Activated CD4-positive, alpha-beta T cell treated with anti-CD3 and anti-CD28 coated beads, Interleukin-2, amount 50 U/mL, for 16 hours (primary cell): Measurements from ENCODE around the gene MED1.
"Not testable (repeated sequence)": the region's sequence is repeated elsewhere in the genome, so short reads cannot be mapped to it uniquely, and the experiment has no call there.

Experiments
- DNase-seq: peaks from one replicate; pipeline ENCODE4 v3.0.0-alpha.2; 2020

MED1 gene, protein sequence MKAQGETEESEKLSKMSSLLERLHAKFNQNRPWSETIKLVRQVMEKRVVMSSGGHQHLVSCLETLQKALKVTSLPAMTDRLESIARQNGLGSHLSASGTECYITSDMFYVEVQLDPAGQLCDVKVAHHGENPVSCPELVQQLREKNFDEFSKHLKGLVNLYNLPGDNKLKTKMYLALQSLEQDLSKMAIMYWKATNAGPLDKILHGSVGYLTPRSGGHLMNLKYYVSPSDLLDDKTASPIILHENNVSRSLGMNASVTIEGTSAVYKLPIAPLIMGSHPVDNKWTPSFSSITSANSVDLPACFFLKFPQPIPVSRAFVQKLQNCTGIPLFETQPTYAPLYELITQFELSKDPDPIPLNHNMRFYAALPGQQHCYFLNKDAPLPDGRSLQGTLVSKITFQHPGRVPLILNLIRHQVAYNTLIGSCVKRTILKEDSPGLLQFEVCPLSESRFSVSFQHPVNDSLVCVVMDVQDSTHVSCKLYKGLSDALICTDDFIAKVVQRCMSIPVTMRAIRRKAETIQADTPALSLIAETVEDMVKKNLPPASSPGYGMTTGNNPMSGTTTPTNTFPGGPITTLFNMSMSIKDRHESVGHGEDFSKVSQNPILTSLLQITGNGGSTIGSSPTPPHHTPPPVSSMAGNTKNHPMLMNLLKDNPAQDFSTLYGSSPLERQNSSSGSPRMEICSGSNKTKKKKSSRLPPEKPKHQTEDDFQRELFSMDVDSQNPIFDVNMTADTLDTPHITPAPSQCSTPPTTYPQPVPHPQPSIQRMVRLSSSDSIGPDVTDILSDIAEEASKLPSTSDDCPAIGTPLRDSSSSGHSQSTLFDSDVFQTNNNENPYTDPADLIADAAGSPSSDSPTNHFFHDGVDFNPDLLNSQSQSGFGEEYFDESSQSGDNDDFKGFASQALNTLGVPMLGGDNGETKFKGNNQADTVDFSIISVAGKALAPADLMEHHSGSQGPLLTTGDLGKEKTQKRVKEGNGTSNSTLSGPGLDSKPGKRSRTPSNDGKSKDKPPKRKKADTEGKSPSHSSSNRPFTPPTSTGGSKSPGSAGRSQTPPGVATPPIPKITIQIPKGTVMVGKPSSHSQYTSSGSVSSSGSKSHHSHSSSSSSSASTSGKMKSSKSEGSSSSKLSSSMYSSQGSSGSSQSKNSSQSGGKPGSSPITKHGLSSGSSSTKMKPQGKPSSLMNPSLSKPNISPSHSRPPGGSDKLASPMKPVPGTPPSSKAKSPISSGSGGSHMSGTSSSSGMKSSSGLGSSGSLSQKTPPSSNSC (N-terminal part only)

DNA sequence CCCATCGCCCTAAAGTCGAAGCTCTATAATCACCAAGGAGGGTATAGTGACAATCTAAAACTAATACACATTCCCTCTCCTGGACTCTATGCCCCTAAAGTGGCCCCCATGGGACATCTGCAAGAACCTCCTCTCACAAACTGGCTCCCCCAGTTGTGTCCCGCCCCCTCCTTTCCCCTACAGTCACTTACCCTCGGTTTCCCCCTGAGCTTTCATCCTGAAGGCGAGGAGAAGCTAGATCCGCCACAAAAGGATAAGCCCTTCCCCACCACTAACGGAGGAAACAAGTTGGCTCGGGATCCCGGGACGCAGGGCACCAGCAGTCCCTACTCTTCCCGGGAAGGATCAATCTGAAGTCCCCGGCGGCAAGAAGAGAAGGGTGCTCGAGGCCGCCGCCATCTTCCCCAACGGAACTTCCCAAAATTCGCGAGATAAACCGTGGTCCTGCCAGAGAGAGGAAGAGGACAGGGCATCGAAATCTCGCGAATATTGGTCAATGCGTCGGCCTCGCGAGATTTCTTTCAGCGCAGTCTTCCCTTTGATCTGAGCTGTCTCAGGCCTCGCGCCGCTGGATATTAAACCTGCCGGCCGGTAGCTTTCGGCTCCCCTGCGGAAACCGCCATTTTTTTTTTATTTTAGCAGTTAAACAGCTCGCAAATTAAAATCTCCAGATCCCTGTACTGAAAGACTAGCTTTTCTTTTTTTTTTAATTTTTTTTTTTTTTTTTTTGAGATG, at the start of gene MED1:
MED1 (minus strand) TSS at position 417 of the 735 bp plus-strand sequence; CDS start at position 216, 201 bp downstream.
- DNase-seq, result peak; percentile 98

DNA sequence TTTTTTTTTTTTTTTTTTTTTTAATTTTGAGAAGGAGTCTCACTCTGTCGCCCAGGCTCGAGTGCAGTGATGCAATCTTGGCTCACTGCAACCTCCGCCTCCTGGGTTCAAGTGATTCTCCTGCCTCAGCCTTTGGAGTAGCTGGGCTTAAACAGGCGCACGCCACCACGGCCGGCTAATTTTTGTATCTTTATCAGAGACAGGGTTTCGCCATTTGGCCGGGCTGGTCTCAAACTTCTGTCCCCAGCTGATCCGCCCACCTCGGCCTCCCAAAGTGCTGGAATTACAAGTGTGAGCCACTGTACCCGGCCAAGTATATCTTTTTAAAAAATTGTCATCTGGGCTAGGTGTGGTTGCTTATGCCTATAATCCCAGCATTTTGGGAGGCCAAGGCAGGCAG, 45.9 kb upstream of the MED1 start:
- DNase-seq, result not testable (repeated sequence)

DNA sequence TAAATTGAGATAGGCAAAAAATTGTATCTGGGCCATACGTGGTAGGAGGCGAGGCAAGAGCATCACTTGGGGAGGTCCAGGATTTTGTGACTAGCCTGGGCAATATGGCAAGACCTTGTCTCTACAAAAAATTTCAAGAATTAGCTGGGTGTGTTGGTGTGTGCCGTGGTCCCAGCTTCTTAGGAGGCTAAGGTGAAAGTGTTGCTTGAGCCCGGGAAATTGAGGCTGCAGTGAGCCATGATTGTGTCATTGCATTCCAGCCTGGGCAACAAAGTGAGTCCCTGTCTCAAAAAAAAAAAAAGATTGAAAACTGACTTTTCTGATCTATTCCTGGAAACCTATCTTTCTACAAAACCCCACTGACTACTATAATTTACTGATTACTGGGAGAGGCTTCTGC, 36.9 kb upstream of the MED1 start:
- no peak for DNase-seq

DNA sequence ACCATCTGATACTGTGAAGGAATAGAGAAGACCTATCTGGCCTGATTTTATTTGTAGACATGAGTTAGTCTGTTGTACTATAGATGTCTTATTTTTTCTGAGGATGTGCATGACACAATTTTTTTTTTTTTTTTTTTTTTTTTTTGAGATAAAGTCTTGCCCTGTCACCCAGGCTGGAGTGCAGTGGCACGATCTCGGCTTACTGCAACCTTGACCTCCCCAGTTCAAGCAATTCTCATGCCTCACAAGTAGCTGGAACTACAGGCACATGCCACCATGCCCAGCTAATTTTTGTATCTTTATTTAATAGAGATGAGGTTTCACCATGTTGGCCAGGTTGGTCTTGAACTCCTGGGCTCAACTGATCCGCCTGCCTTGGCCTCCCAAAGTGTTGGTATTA, 36.4 kb upstream of the MED1 start:
- not testable (repeated sequence) for DNase-seq

DNA sequence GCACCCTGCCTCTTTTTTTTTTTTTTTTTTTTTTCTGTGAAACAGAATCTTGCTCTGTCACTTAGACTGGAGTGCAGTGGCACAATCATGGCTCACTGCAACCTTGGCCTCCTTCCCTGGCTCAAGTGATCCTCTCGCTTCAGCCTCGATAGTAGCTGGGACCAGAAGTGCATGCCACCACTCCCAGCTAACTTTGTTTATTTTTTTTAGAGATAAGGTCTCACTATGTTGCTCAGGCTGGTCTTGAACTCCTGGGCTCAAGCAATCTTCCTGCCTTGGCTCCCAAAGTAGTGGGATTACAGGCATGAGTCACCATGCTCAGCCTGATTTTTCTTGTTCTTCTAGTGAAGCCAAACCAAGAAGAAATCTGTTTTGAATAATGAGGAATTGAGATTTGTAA, 35.2 kb upstream of the MED1 start:
- no peak for DNase-seq

DNA sequence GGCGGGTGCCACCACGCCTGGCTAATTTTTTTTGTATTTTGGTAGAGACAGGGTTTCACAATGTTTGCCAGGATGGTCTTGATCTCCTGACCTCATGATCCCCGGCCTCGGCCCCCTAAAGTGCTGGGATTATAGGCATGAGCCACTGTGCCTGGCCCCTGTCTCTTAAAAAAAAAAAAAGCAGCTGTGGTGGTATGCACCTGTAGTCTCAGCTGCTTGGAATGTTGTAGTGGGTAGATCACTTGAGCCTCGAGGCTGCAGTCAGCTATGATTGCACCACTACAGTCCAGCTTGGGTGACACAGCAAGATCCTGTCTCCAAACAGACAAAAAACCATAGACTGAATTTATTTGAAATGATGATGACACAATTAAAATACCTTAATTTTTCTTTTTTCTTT, 34.5 kb upstream of the MED1 start:
- DNase-seq, result no peak

DNA sequence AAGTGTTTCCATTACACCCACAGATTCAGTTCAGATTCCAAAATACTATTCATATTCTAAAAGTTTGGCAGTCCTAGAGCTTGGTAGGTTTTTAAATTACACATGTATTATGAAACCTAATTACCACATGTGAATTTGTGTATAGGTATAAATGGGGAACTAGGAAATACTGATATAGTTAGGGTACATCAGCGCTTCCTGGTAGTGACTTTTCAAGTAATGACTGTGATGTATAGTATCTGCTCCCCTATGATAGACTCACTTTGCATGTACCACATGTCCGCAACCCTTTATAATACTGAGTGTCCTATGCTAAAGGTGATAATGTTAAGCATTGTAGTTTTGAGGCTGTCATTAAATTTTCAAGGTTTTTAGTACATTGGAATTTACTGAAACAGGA, 33.1 kb upstream of the MED1 start:
- no peak for DNase-seq

DNA sequence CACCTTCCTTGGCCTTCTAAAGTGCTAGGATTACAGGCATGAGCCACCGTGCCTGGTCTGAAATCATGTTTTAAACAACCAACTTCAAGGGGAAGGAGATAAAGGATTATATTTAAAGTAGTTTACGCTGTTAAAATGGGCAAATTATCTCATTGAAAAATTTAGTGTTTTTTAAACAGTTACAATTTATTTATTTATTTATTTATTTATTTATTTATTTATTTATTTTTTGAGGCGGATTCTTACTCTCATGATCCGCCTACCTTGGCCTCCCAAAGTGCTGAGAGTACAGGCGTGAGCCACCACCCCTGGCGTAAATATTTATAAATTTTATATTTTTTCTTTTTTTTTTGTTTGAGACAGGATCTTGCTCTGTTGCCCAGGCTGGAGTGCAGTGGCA, 32.4 kb upstream of the MED1 start:
- no peak for DNase-seq

DNA sequence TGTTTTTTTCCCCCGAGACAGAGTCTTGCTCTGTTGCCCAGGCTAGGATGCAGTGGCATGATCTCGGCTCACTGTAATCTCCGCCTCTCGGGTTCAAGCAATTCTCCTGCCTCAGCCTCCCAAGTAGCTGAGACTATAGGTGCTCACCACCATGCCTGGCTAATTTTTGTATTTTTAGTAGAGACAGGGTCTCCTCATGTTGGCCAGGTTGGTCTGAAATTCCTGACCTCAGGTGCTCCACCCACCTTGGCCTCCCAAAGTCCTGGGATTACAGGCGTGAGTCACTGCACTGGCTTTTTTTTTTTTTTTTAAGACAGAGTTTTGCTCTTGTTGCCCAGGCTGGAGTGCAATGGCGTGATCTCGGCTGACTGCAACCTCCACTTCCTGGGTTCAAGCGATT, 28.6 kb upstream of the MED1 start:
- not testable (repeated sequence) for DNase-seq

DNA sequence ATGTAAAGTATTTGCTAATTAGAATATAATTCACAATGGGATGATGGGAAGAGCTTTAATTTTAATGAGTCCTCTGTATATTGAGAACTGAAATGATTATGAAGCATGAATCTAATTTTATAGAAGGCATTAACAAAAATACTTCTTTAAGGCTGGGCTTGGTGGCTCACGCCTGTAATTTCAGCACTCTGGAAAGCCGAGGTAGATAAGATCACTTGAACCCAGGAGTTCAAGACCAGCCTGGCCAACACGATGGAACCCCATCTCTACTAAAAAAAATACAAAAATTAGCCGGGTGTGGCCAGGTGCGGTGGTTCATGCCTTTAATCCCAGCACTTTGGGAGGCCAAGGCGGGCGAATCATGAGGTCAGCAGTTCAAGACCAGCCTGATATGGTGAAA, 22.2 kb upstream of the MED1 start:
- DNase-seq, result no peak

DNA sequence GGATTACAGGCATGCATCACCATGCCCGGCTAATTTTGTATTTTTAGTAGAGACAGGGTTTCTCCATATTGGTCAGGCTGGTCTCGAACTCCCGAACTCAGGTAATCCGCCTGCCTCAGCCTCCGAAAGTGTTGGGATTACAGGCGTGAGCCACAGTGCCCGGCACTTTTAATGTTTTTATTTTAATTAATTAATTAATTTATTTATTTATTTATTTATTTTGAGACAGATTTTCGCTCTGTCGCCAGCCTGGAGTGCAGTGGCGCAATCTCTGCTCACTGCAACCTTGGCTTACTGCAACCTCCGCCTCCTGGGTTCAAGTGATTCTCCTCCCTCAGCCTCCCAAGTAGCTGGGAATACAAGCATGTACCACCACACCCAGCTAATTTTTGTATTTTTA, 17.5 kb upstream of the MED1 start:
- not testable (repeated sequence) for DNase-seq

DNA sequence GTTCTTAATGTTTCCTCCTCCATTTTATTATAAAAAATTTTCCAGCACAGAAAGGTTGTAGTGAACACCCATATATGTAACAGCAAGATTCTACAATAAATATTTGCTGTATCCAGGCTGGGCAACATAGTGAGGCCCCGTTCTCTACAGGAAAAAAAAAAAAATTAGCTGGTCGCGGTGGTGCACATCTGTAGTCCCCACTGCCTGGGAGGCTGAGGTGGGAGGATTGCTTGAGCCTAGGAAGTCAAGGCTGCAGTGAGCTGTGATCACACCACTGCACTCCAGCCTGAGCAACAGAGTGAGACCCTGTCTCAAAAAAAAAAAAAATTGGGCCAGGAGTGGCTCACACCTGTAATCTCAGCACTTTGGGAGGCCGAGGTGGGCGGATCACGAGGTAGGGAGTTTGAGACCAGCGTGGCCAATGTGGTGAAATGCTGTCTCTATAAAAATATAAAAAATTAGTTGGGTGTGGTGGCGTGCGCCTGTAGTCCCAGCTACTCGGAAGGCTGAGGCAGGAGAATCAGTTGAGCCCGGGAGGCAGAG, 13.6 kb upstream of the MED1 start:
- DNase-seq, result not testable (repeated sequence)

DNA sequence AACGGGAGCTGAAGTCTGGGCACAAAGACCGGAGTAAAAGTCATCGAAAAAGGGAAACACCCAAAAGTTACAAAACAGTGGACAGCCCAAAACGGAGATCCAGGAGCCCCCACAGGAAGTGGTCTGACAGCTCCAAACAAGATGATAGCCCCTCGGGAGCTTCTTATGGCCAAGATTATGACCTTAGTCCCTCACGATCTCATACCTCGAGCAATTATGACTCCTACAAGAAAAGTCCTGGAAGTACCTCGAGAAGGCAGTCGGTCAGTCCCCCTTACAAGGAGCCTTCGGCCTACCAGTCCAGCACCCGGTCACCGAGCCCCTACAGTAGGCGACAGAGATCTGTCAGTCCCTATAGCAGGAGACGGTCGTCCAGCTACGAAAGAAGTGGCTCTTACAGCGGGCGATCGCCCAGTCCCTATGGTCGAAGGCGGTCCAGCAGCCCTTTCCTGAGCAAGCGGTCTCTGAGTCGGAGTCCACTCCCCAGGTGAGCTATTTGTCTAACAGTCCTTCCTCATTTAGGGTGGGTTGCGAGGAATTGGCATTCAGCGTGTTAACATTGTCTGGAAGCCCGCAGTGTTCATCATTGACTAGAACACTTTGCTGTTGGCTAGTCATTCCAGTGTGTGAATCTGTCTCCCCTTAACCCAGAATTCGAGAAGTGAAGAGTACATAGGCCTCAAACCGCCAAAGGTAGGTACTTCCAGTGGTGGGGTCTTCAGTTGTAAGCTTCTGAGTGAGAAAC, 11.7 kb upstream of the MED1 start:
- DNase-seq, result peak; percentile 25

DNA sequence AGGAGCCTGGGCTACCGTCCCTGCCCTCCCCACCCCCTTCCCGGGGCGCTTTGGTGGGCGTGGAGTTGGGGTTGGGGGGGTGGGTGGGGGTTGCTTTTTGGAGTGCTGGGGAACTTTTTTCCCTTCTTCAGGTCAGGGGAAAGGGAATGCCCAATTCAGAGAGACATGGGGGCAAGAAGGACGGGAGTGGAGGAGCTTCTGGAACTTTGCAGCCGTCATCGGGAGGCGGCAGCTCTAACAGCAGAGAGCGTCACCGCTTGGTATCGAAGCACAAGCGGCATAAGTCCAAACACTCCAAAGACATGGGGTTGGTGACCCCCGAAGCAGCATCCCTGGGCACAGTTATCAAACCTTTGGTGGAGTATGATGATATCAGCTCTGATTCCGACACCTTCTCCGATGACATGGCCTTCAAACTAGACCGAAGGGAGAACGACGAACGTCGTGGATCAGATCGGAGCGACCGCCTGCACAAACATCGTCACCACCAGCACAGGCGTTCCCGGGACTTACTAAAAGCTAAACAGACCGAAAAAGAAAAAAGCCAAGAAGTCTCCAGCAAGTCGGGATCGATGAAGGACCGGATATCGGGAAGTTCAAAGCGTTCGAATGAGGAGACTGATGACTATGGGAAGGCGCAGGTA, 11.0 kb upstream of the MED1 start:
- DNase-seq, result peak; percentile 14

DNA sequence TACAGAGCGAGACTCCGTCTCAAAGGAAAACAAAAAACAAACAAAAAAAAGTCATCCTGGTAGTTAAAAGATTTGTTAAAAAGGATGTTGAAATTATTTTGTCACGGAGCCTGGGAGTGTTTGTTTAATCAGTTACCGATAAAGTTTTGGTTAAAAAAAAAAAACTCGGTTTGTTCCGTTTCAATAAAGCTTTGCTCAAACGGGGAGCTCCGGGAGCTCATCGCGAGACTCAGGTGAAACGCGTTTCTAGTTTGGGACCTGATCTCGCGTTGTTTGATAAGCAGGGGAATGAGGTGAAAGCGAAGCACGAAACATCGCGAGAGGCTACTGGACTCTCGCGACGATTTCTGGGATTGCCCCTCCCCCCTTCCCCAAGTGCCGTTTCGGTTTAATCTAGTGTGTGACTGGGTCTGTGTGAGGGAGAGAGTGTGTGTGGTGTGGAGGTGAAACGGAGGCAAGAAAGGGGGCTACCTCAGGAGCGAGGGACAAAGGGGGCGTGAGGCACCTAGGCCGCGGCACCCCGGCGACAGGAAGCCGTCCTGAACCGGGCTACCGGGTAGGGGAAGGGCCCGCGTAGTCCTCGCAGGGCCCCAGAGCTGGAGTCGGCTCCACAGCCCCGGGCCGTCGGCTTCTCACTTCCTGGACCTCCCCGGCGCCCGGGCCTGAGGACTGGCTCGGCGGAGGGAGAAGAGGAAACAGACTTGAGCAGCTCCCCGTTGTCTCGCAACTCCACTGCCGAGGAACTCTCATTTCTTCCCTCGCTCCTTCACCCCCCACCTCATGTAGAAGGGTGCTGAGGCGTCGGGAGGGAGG, 10.3 kb upstream of the MED1 start, which contains the start of gene CDK12:
CDK12 (plus strand) TSS at position 374 of the 813 bp plus-strand sequence. CDS start 586 bp downstream, outside the sequence.
- DNase-seq, result peak; percentile 98

DNA sequence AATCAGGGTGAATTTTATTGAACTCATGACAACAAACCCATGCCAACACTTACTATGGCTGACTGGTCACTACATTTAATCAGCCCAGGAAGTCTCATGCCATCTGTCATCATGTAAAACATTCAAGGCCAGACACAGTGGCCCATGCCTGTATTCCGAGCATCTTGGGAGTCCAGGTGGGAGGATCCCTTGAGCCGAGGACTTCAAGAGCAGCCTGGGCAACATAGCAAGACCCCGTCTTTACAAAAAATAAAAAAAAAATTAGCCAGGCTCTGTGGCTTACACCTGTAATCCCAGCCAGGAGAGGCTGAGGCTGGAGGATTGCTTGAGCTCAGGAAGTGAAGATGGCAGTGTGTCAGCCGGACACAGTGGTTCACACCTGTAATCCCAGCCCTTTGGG, 4.9 kb upstream of the MED1 start:
- no peak for DNase-seq

DNA sequence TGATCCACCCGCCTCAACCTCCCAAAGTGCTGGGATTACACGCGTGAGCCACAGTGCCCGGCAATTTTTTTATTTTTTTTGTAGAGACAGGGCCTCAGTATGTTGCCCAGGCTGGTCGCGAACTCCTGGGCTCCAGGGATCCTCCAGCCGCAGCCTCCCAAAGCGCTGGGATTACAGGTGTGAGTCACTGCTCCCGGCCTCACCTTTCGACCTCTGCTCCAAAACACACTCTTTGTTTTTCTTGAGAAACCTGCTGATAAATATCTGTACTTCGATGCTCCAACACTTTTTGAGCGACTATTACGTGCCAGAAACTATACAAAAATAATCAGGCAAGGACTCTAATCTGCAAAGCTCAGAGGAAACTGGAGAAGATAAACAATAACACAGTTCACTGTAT, 1.0 kb downstream of the MED1 start:
- DNase-seq, result no peak

DNA sequence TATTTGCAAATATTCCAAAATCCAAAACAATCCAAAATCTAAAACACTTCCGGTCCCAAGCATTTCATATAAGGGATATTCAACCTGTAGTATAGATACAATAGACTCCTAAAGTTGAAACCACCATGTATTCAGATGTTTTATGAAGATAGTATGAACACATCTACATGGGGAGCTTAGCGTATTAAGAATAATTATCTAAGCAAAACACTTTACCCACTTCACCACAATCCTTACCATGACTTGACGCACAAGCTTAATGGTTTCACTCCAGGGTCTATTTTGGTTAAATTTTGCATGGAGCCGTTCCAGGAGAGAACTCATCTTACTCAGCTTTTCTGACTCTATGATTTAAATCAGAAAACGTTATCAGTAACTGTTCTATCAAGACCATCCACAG, 3.5 kb downstream of the MED1 start:
- no peak for DNase-seq

DNA sequence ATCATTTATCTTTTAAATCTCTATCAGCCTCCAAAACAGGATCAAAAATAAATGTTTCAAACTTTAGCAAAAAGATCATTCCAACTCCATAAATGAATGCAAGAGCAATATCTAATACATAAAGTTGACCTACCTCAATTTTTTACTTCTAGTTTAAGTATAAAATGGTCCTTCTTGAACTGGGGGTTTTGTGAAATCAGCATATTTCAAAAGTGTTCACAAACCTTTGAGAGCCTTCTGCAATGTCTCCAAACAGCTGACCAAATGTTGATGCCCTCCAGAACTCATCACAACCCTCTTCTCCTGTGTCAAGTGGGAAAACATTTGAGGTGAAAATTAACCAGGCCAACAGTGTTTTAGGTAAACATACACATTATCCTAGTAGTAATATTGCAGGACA, 7.7 kb downstream of the MED1 start:
- no peak for DNase-seq

DNA sequence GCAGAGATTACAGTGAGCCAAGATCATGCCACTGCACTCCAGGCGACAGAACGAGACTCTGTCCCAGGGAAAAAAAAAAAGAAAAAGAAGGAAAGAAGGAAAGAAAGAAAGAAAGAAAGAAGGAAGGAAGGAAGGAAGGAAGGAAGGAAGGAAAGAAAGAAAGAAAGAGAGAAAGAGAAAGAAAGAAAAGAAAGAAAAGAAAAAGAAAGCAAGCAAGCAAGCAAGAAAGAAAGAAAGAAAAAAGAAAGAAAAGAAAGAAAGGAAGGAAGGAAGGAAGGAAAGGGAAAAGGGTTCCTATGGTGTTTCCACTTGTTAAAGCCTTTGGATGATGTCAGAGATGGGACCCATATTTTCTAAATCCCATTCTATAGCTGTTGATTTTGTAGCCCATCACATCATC, 11.2 kb downstream of the MED1 start:
- DNase-seq, result not testable (repeated sequence)
